Effector memory CD4-positive, alpha-beta T cell (primary cell): Measurements from ENCODE around the gene SLC37A3.
A peak's percentile ranks its signal among the peaks of the same experiment; 100 is the strongest.
"Not testable (repeated sequence)": the region's sequence is repeated elsewhere in the genome, so short reads cannot be mapped to it uniquely, and the experiment has no call there.

Experiments used
- DNase-seq, 3 donors: peaks; one replicate each; pipeline ENCODE4 v3.0.0-alpha.2; 2020
- H3K27ac ChIP-seq: 2 replicates; pipeline ENCODE4 v1.7.0; 2013; ENCODE audit warnings: mild to moderate bottlenecking, low read length, moderate library complexity; ENCODE audit not compliant: insufficient read depth, poor library complexity, severe bottlenecking
- H3K27me3 ChIP-seq: replicated peaks from 2 replicates; pipeline ENCODE4 v1.7.0; 2013; ENCODE audit warnings: mild to moderate bottlenecking, low read length; ENCODE audit not compliant: insufficient read depth, control insufficient read depth, poor library complexity, severe bottlenecking
- H3K36me3 ChIP-seq: 2 replicates; pipeline ENCODE4 v1.7.0; 2013; ENCODE audit warnings: mild to moderate bottlenecking, low read length, moderate library complexity; ENCODE audit not compliant: control insufficient read depth, insufficient read depth
- H3K4me1 ChIP-seq: 2 replicates; pipeline ENCODE4 v1.7.0; 2013; ENCODE audit warnings: low read length, mild to moderate bottlenecking; ENCODE audit not compliant: control insufficient read depth, insufficient read depth, poor library complexity, severe bottlenecking
- H3K4me3 ChIP-seq: 2 replicates; pipeline ENCODE4 v1.7.0; 2013; ENCODE audit warnings: low read length, low read depth, mild to moderate bottlenecking; ENCODE audit not compliant: insufficient read depth, poor library complexity, severe bottlenecking
- H3K9me3 ChIP-seq: 2 replicates; pipeline ENCODE4 v1.7.0; 2013; ENCODE audit warnings: mild to moderate bottlenecking, low read length, moderate library complexity; ENCODE audit not compliant: control insufficient read depth

Gene SLC37A3

DNA sequence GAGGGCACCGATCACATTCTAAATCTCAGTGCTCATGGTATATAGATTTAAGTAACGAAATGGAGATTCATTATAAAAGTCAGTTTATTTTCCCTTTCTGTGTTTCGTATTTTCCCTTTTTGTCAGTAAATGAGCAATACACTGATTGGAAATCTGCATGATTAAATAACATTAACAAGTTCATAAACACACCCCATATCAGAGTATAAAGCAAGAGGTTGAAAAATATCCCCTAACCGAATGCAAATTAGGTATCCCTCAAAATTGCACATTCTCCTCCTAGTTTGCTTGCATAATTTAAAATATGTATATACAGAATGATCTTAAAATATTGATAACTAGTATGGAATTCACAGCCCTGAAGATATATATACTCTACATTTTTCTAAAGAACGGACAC, 64.6 kb downstream of the SLC37A3 start:
- Histone ChIP-seq H3K27ac (no peak overlapping the region), H3K36me3 (peaks cover 18% of the 10 kb centered on the region), H3K9me3 (no peaks in the 10 kb centered on the region), H3K27me3 (no peaks in the 10 kb centered on the region), H3K4me3 (no peak overlapping the region), H3K4me1 (no peaks in the 10 kb centered on the region)
- no peak for DNase-seq

DNA sequence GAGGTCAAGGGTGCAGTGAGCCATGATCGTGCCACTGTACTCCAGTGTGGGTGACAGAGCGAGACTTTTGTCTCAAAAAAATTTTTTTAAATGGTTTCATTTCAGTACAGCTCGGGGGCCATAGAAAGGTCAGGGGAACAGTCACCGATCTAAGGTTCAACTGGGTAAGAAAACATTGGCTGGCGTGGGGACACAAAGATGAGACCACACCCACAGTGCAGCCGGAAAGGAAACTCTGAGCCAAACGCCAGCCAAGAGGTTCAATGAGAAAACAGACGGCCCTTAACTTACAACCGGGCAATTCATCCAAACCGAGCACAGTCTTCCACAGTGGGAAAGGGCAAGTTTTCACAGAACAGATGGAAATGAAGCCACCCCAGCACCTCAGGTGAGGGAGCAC, 65.1 kb downstream of the SLC37A3 start:
- Histone ChIP-seq H3K4me3 (no peak overlapping the region), H3K36me3 (peaks cover 18% of the 10 kb centered on the region), H3K27me3 (no peaks in the 10 kb centered on the region), H3K27ac (no peak overlapping the region), H3K4me1 (no peaks in the 10 kb centered on the region), H3K9me3 (no peaks in the 10 kb centered on the region)
- no peak for DNase-seq

DNA sequence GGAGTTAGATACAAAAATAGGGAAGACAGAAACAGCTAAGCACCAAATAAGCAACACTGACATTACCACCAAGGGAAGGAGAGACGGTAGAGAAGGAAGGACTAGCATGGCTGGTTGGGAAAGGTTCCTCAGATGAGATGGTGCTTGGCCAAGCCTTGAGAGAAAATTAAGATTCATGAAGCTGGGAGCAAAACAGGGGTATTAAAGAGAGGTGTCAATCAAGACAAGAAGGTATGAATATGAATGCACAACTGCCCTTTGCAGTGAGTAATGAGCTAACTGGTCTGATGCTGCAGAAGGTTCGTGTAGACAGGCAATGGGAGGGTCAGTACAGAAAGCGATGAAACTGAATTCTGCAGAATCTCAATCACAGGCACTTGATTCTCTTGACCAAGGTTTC, 67.7 kb downstream of the SLC37A3 start:
- Histone ChIP-seq H3K9me3 (no peaks in the 10 kb centered on the region), H3K27me3 (no peaks in the 10 kb centered on the region), H3K4me1 (no peaks in the 10 kb centered on the region), H3K27ac (no peak overlapping the region), H3K4me3 (no peak overlapping the region), H3K36me3 (peaks cover 11% of the 10 kb centered on the region)
- DNase-seq, result no peak

DNA sequence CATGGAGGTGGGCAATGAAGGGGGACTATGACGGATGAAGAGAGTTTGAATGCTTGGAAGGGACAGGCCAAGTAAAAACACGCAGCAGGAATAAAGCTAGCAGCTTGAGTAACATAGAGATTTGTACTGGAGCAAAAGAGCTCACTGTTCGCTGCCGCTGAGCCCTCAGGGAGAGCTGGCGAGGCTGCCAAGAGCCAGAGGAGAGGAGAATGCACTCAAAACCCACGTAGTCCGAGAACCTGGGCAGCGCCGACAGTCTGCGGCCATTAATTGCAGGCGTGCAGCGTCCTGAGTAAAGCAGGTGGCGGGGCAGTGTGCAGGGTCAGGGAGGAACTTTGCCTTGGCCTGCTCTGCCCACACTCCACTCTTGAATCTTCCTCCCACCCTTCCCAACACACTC, 68.2 kb downstream of the SLC37A3 start:
- no peak overlapping the region for H3K4me3 ChIP-seq
- no peak for DNase-seq
- no peaks in the 10 kb centered on the region for H3K4me1 ChIP-seq
- H3K27ac ChIP-seq, result no peak overlapping the region
- no peaks in the 10 kb centered on the region for H3K9me3 ChIP-seq
- H3K36me3 ChIP-seq, result peaks cover 8% of the 10 kb centered on the region
- H3K27me3 ChIP-seq, result no peaks in the 10 kb centered on the region

DNA sequence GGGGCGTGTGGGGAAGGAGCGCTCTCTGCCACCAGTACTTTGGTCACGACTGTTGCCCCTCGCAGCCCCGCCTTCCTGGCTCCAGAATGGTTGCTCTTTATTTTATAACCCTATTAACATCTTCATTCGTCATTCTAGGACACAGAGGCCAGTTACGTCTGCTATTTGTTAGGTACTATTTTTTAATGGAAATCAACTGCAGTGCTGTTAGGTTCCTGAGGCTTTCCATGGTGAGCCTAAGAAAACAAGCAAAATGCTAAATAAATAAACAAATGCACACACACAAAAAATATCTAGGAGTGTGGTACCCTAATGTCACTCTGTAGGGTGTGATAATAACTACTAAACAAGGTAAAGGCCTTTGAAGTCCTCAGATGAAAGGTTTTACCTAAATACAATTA, 71.1 kb downstream of the SLC37A3 start:
- Histone ChIP-seq H3K36me3 (no peaks in the 10 kb centered on the region), H3K27me3 (no peaks in the 10 kb centered on the region), H3K27ac (no peak overlapping the region), H3K4me1 (no peaks in the 10 kb centered on the region), H3K4me3 (no peak overlapping the region), H3K9me3 (no peaks in the 10 kb centered on the region)
- no peak for DNase-seq

DNA sequence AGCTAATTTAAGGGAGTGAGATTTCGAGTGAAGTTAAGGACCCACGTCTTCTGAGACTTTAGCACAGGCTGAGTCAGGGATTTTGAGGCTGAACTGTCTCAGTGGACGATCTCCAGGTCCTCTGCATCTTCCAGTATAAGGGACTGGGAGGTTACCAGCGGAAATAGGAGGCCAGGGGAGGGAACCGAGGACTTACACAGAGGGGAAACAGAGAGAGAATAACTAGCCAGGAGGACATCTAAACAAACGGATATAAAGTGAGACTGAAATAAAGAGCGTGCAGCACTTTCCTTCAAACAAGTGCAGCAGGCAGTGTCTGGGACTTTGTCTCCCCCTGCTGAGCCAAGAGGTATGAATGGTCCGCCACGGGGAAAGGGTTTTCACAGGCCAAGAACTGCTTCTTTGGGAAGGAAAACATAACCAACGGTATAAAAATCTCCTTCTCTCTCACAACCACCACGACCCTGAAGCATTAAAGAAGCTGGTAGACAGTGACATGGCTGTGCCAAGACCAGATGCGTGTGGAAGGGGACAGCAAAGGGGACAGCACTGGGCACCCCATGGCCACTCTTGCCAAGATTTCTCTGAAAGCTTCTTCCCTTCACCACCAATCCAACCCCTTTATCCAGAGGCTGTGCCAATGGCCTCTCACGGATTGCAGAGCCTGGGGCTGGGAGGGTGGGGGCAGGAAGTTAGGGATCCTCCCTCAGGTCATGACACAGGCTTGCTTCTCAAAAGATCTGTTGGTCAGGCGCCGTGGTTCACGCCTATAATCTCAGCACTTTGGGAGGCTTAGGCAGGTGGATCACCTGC, 72.0 kb downstream of the SLC37A3 start:
- no peak overlapping the region for H3K27ac ChIP-seq
- no peaks in the 10 kb centered on the region for H3K27me3 ChIP-seq
- H3K4me1 ChIP-seq, result no peaks in the 10 kb centered on the region
- DNase-seq, result peak in 2 of 3 donors; percentile 11 to 34
- no peak overlapping the region for H3K4me3 ChIP-seq
- no peaks in the 10 kb centered on the region for H3K36me3 ChIP-seq
- no peaks in the 10 kb centered on the region for H3K9me3 ChIP-seq

DNA sequence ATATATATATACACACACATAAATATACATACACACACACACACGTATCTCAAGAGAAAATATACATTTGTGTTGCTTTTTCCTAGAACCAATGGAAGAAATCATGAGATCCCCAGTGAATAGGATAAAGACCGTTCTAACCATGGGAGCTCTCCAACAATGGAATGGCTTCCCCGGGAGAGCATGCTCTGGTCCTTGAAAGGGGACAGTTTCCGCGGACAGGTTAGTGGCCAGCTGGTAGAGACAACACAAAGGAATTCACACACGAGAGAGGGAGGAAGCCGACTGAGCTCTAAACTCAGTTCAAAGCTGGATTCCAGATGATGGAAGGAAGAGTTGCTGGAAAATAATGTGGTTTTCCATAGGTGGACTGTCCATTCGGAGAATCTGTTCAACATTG, 72.7 kb downstream of the SLC37A3 start:
- DNase-seq, result no peak
- Histone ChIP-seq H3K9me3 (no peaks in the 10 kb centered on the region), H3K4me3 (no peak overlapping the region), H3K27ac (no peak overlapping the region), H3K36me3 (no peaks in the 10 kb centered on the region), H3K27me3 (no peaks in the 10 kb centered on the region), H3K4me1 (no peaks in the 10 kb centered on the region)

DNA sequence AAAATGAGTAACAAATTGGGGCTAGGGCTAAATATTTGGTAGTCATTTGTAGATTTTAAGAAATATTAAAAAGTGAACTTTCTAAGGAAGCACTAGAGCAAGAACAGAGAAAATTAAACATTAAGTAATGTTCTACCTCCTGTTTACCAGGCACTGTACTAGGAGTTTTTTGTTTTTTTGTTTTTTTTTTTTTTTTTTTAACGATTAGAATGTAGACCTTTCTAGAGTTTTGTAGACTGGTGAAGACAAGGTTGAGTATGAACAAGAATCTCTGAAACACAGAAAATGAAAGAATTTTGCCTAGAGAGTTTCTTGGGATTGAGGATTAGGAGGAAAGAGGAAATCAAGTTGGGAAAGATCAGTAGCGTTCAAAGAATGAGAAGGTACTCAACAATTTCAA, 73.6 kb downstream of the SLC37A3 start:
- DNase-seq, result no peak
- H3K9me3 ChIP-seq, result no peaks in the 10 kb centered on the region

DNA sequence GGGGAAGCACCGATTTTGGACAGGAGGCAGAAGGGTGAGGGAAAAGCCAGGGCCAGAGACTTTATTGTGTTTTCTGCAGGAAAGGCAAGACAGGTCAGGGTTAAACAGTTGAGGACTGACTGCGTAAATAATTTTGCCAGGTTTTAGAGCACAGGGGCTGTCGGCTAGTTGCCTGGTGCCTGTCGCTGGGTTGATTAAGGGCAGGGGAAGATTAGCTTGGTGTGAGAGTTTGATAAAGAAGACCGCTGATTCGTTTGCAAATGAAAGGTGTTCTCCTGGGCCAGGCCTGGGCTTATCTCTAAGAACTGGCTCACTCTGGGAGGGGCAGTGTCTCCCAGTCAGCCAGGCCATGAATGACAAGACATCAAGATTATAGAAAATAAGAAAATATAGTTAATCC, 75.6 kb downstream of the SLC37A3 start:
- no peak overlapping the region for H3K4me3 ChIP-seq
- no peaks in the 10 kb centered on the region for H3K9me3 ChIP-seq
- H3K36me3 ChIP-seq, result no peaks in the 10 kb centered on the region
- no peak for DNase-seq
- H3K27ac ChIP-seq, result no peak overlapping the region
- H3K27me3 ChIP-seq, result no peaks in the 10 kb centered on the region
- H3K4me1 ChIP-seq, result no peaks in the 10 kb centered on the region

More for the DNA sequence above, 73.6 kb downstream of the SLC37A3 start:
- no peaks in the 10 kb centered on the region for H3K4me1 ChIP-seq
- no peaks in the 10 kb centered on the region for H3K27me3 ChIP-seq
- no peak overlapping the region for H3K27ac ChIP-seq
- H3K4me3 ChIP-seq, result no peak overlapping the region
- no peaks in the 10 kb centered on the region for H3K36me3 ChIP-seq

DNA sequence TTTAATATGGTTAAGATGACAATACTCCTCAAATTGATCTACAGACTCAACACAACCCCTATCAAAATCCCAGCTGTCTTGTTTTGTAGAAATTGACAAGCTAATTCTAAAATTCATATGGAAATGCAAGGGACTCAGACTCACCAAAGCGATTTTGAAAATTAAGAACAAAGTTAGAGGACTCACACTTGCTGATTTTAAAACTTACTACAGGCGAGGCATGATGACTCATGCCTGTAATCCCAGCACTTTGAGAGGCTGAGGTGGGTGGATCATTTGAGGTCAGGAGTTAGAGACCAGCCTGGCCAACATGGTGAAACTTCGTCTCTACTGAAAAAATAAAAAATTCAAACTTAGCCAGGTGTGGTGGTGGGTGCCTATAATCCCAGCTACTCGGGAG, 78.3 kb downstream of the SLC37A3 start:
- H3K4me3 ChIP-seq, H3K4me1 ChIP-seq, H3K36me3 ChIP-seq, DNase-seq, H3K27me3 ChIP-seq, H3K9me3 ChIP-seq, H3K27ac ChIP-seq: not testable (repeated sequence)
